Stimulated activated CD4-positive, alpha-beta T cell treated with anti-CD3 and anti-CD28 coated beads, Interleukin-12 subunit alpha, Interleukin-12 subunit beta, amount 100 ng/mL, for 48 hours (primary cell): ENCODE data around the gene ZBTB21.
"Not testable (repeated sequence)": the region's sequence is repeated elsewhere in the genome, so short reads cannot be mapped to it uniquely, and the experiment has no call there.

ENCODE experiments used
- DNase-seq, 3 donors: peaks; one replicate each; pipeline ENCODE4 v3.0.0-alpha.2; 2020; ENCODE audit warnings: low read depth in 2 of 3, low spot score in 1 of 3

ZBTB21 gene

GRCh38 chr21:41970751-41971653 lies 39.2 kb downstream of the ZBTB21 start:
- DNase-seq, result no peak

GRCh38 chr21:41970106-41970391 lies 40.1 kb downstream of the ZBTB21 start:
- no peak for DNase-seq

GRCh38 chr21:41967708-41968107 lies 42.5 kb downstream of the ZBTB21 start:
- DNase-seq, result no peak

GRCh38 chr21:41966872-41967621 lies 43.1 kb downstream of the ZBTB21 start:
- DNase-seq, result no peak

GRCh38 chr21:41966041-41966833 lies 43.9 kb downstream of the ZBTB21 start:
- no peak for DNase-seq

GRCh38 chr21:41965461-41966013 lies 44.6 kb downstream of the ZBTB21 start:
- no peak for DNase-seq

- no peak for DNase-seq
These were observed 45.1 kb downstream of the ZBTB21 start for GRCh38 chr21:41965045-41965444.

- no peak for DNase-seq
These were observed 46.0 kb downstream of the ZBTB21 start for GRCh38 chr21:41964171-41964570.

- DNase-seq, result no peak
These were observed 47.7 kb downstream of the ZBTB21 start for GRCh38 chr21:41962425-41962966.

GRCh38 chr21:41961753-41962152 lies 48.4 kb downstream of the ZBTB21 start:
- DNase-seq, result no peak

- no peak for DNase-seq
These were observed 48.9 kb downstream of the ZBTB21 start for GRCh38 chr21:41961282-41961701.

- DNase-seq, result no peak
These were observed 49.8 kb downstream of the ZBTB21 start for GRCh38 chr21:41960386-41960785.

- DNase-seq, result not testable (repeated sequence)
These were observed 50.5 kb downstream of the ZBTB21 start for GRCh38 chr21:41959697-41960096.

- no peak for DNase-seq
These were observed 51.1 kb downstream of the ZBTB21 start for GRCh38 chr21:41958886-41959563.

- no peak for DNase-seq
These were observed 52.0 kb downstream of the ZBTB21 start for GRCh38 chr21:41957991-41958766.

- no peak for DNase-seq
These were observed 53.0 kb downstream of the ZBTB21 start for GRCh38 chr21:41956926-41957729.

GRCh38 chr21:41955516-41955915 lies 54.6 kb downstream of the ZBTB21 start:
- no peak for DNase-seq

GRCh38 chr21:41954654-41955499 lies 55.3 kb downstream of the ZBTB21 start:
- DNase-seq, result no peak
